Stimulated activated CD8-positive, alpha-beta memory T cell treated with anti-CD3 and anti-CD28 coated beads, Interleukin-7, amount 100 ng/mL, for 1 hour (primary cell): Measurements from ENCODE around the gene ST6GALNAC3.

Experiments
- DNase-seq, 2 donors: peaks; one replicate each; pipeline ENCODE4 v3.0.0-alpha.2; 2020; ENCODE audit warnings: low read depth in 2 of 2

The ST6GALNAC3 gene

DNA sequence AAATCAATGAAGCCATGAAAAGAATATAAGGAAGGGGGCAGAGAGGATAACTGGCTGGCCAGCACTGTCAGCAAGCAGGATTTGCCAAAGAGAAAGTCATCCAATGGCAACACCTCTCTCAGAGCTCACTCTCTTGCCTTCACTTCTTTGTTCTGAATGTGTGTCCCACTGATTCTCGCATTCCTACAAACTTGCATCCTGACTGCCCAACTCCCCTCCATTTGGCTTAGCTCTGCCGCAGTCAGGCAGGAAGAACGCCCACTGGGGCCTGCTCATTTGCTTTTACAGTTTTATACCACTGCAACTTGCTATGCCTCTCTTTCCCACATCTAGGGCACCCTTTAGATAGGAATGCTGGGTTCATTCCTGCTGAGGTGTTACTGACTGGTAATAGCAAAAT lies 428.6 kb downstream of the ST6GALNAC3 start:
- no peak for DNase-seq

DNA sequence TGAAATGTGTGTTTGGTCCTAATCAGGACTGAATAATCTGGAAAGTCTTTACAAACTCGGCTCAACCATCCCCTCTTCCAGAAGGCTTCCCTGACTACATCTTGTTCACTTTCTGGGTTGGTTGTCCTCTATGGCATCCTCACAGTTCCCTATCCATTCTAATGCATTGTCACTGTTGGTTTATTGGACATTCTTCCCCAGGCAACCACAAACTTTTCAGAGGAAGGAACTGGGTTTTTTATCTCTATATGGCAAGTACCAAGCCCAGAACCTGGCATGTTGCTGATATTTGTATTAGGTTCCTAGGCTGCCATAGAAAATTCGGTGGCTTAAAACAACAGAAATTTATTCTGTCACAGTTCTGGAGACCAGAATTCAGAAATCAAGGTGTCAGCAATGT lies 429.2 kb downstream of the ST6GALNAC3 start:
- no peak for DNase-seq

DNA sequence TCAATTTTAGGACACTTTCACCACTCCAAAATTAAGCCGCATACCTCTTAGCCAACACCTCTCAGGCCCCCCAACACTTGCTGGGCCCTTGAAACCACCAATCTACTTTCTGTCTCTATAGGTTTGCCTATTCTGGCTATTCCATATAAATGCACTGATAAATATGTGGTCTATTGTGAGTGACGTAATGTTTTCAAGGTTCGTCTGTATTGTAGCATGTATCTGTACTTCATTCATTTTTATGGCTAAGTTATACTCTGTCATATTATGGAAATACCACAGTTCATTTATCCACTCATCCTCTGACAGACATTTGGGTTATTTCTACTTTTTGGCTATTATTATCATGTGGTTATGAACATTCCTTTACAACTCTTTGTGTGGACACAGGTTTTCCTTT lies 432.8 kb downstream of the ST6GALNAC3 start:
- no peak for DNase-seq

DNA sequence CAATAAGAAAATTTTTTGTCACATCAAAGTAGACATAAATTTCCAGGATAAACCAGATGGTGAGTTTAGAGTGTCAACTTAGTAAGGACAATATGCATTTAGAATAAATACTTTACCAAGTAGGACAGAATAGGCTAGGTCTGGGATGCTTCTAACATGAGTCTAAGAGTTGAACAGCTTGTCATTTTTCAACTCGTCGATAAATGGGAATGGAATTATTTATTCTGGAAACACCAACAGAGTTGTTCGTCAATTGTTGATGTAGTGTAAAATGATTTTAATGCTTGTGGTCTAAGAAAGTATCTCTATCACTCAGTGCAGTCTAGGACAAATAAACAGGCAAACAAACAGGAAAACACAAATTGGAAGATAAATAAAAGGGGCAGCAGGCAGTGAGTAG lies 434.3 kb downstream of the ST6GALNAC3 start:
- no peak for DNase-seq

DNA sequence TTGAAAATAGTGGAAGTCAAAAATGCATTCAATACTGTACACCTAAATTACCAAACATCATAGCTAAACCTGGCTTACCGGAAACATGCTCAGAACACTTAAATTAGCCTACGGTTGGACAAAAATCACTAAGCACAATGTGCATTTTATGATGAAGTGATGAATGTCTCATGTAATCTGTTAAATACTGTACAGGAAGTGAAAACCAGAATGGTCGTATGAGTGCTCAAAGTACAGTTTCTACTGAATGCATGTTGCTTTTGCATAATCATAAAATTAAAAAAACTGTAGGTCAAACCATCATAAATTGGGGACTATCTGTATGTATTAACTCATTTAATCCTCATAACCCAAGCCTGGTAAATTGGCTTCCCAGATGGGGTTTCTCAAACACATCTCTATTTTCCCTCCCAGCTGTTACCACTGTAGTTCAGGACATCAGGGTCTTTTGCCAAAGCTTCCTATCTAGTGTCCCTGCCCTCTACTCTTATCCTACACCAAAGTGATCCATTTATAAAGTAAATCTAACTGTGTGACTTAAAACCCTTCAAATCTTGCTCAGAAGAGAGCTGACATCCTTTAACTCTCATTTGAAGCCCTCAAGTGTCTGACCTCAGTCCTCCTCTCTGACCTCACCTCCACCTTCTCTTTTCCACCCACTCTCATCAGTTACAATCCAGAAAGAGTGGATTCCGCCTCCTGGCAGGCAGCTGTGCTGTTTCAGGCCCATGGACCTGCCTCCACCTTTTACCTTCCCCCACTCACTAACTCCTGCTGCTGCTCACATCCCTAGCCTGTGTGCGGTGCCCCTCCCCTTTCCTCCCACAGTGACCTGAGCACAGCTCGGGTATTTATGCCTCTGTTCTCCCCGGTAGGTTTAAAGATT lies 436.4 kb downstream of the ST6GALNAC3 start:
- no peak for DNase-seq

DNA sequence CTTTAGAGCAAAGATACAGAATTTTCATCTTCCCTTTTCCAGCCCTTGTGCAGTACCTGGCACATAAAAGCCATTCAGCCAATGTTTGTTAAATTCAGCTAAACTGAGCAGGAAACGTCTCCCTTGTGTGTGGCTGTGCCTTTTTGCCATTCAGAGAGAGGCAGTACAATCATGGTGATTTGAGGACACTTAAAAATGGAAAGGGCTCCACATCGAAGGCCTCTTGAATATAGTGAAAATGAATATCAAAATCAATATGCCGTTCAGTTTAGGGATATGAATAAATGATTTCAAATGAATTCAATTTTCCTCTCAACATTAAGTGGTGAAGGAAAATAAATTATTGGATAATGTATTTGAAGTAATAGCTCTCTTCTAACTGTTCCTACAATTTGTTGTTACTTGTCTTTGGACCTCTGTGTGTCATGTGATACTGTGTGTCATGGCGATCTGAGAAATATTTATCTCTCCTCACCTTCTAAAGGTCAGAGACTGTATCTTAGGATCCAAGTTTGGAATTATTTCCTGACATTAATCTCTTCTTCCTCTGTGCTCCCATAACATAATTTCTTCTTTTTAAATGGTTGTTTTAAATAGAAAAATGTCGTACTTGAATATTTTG lies 437.1 kb downstream of the ST6GALNAC3 start:
- no peak for DNase-seq

DNA sequence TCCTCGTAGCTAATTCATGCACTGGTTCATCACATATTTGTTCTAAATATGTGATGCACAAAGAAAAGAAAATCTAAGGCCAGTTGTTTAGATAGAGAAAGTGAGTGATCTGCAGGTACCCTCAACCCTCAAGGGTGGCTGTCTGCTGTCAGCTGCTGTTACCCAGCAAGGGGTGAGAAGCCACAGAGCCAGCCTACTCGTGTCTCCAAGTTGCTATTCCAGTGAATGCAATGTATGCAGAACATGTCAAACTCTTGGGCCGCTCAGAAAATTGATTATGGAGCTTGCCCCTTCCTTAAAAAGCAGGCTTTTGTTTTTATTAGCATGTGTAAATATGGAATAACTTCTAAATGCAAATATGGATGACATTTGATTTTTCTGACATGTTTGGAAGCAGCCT lies 456.4 kb downstream of the ST6GALNAC3 start:
- DNase-seq: no peak

DNA sequence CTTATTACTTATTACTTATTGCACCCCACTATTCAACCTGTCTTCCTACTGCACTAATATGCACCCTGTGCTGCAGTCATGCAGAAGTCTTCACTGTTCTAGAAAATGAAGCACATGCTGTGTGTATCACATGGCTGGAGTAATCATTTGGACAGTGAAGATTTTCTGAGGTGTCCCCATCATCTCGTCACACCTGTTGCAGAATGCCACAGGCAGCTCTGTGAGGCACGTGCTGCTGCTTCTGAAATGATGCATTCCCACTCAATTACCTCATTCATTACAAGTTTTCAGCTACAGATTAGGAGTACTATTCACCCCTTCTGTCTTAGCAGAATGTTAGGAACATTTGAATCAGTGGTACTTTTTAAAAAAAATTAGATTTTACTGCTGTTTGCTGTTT lies 467.1 kb downstream of the ST6GALNAC3 start:
- DNase-seq: no peak

DNA sequence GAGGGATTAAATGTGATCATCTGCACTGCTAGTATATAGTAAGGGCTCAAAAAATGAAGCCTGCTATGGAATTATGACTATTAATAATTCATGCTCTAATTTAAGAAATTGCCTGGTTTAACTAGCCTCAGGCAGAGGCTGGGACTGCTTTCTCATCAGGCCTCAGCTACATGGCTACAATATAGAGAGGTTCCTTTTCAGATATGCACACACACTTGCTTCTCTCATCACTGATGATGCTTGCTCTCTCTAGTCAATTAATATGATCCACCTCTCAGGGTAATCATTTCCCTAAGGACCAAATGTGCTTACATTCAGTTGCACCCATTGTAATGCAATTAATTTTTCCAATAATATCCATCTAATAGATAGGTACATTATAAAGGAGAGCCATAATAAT lies 467.8 kb downstream of the ST6GALNAC3 start:
- no peak for DNase-seq

DNA sequence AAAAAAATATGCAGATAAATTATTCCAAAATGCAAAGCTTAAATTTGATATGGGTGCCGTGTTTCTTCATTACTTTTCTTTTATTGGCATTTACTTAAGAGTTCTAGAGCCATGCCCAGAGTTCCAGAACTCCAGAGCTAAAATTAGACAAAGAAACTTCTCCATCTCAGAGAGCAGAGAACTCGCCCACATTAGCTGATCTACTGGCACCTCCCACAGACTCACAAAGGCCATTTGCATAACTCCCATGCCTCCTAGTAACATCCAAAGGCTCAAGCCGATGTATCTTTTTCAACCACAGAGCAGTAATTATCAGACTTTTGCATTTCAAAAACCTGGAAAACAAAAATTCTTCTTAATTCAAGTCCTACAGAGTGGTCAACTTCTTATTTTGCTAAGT lies 468.9 kb downstream of the ST6GALNAC3 start:
- no peak for DNase-seq

DNA sequence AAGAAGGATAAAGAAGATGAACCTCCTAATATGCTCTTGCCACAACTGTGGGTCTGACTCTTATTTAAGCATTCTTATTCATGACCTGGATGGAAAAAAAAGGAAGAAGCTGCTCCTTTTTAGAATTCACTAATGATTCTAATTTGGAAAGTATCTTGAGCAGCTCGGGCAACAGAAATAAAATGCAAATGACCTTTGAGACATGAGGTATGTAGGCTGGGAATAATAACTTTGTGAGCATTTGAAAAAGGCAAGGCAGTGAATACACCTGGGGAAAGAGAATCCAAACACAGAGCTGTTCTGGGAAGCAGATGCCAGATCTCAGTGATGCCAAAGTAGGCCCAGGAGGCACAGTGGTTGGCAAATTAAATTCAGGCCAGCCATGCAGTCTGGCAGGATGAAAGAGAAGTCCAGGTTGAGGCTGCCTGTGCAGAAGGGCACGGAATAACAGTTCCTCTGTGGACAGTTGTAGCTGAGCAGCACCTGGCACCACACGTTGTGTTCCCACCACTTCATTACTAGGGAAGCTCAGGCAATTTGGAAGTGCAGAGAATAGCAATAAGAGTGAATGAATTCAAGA lies 471.9 kb downstream of the ST6GALNAC3 start:
- no peak for DNase-seq

DNA sequence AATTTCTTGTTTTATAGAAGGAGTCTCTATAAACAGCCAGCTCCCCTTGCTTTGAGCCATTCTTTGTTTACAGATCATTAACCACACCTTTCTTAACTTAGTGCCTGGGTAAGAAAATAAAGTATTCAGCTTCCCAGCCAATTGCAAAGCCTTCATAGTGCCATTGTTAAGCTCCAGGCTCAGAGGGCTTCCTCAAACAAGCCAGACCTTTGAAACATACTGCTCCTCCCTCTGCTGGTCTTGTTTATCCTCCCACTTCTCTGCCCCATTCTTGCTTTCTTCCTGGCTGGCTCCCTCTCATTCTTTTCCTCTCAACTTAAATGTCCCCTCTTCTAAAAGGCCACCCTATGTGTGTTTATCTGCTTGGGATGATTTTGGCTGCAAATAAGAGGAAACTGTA lies 473.4 kb downstream of the ST6GALNAC3 start:
- no peak for DNase-seq

DNA sequence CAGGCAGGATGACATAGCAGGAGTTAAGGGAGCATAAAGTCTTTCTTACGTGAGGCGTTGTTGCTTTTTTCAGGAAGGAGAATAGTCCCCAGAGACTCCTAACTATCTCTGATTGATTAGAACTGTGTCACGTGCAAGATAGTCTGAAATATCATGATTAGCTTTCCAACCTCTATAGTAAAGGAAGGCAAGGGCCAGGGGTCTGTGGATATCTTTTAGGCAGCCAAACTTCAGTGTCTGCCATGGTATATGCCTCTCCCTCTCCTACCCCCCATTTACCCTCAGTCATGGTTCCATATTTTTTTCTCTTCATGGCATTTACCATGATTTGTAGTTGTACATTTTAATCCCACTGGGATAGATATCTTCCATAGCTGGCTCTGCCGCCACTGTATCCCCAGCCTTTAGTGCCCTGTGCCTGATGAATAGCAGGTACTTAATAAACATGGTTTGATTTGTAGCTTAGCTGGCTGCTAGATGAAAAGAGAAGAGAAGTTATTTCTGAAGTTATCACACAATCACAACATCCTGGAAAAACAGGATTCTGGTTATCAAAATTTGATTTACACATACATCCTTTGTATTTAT lies 474.1 kb downstream of the ST6GALNAC3 start:
- DNase-seq: no peak

DNA sequence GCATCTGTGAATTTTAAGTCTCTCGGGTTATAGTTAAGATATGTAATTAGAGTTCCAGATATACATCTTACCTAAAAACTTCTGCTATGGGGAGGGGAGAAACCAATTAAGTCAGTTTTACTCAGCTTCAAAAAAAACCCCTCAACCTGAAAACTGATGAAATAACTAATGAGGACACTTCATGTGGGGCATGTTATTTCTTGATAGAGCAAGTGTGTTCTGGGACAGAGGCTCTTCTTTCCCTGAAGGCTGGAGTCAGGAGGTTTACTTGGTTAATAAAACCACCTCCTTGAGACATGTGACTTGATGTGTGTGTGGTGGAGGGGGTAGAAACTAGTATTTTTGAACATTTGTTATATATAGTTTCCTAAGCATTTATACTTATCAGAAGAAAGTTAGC lies 479.7 kb downstream of the ST6GALNAC3 start:
- DNase-seq: no peak

DNA sequence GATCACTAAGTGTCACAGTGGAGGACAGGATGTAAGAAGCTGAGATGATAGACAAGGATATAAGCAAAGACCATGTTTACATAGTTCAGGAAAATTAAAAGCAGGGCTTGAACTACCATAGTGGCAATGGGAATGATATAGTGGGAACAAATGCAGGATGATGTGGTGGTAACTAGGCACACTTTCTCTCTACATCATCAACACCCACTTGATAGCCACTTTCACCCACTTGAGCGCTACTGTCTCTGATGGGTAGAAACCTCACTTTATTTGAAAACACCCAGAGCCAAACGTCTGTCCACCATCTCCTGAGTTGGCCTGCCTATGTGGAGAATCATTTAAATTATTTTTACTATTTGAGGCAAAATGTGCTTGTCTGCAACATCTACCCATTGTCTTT lies 487.7 kb downstream of the ST6GALNAC3 start:
- DNase-seq: no peak

DNA sequence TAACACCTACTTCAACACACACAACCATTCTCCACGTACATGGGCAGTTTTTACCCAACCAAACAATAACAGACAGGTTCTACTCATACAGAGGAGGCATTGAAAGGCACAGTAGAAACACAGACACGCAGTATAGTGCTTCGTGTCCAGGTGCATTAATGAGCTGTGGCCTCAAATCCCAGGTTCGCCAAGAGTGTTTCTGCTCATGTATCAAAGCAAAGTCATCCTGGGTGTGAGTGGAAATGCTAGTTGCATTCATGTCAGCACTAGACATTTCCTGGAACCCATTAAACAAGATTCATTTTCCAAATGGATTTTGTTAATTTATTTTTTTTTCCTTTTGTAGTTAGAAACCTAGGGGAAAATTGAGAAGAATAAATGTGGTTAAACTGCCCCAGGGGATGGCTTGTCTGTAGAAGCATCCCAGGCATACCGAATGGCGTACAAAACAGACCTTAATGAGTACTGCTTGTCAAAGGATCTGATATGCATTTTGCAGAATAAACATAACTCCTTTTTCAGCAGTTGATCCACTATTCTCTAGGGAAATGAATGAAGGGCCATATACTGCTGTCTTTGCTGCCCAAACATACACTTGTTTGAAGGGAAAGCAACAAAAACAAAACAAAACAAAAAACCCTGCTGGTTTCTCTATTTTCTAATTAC lies 494.2 kb downstream of the ST6GALNAC3 start:
- no peak for DNase-seq

DNA sequence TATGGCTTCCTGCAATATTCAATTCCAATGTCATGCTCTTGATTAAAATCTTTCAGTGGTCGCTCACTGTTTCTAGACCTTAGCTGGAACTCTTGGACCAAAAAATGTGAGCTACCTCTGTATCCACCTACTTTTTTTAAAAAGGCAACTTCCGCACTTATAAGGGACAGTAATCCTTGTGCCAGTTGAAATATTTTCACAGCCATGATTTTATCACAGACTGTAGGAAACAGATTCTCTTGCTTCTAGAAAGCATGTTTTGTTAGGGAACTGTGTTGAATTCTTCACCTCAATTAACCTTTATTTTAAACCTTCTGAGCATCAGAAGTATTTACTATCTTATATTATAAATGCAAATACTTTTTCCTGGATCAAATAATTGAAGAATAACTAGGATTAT lies 496.7 kb downstream of the ST6GALNAC3 start:
- no peak for DNase-seq

DNA sequence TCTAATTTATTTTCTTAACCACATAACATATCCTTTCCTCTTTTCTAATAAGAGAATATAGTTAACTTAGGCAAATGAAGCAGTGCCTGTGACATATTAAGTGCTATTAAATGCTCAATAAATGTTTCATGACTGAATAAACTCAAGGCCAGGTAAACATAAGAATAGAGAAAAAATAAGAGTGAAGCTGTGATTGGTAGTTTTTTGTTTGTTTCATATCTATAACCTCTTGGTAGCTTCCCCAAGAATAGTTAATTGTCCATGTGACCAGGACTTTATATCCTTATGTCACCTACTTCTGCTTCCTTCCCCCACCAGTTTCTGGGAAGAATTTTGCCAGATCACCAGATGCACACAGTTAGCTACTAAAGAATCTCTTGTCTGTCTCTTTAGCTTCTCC lies 497.7 kb downstream of the ST6GALNAC3 start:
- DNase-seq: no peak

DNA sequence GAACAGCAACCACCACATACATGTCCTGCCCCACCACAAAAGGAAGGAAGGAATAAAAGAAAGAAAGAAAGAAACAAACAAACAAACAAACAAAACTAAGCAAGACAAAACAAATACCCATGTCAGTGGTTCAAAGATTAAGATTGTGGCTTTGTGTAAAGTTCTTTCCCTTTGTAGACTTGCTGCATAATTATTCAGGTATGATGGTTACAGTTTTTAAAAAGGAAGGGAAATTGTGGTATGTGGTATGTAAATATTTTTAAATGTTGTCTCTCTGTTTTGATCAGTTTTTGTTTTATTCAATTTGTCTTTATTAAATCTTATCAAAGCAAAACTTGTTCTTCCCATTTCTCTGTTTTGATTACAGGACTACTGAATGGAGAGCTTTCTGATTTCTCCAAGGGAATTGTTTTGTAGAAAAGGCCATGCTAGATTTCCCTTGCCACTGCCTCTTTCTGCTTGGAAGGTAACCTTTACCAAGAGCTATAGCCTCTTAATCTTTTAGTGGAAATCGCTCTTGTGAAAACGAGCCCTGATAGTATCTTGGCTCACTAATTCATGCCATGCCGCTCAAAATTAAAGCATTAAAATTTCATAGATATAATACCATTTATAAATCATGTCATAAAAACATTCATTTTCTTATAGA lies 502.5 kb downstream of the ST6GALNAC3 start:
- no peak for DNase-seq

DNA sequence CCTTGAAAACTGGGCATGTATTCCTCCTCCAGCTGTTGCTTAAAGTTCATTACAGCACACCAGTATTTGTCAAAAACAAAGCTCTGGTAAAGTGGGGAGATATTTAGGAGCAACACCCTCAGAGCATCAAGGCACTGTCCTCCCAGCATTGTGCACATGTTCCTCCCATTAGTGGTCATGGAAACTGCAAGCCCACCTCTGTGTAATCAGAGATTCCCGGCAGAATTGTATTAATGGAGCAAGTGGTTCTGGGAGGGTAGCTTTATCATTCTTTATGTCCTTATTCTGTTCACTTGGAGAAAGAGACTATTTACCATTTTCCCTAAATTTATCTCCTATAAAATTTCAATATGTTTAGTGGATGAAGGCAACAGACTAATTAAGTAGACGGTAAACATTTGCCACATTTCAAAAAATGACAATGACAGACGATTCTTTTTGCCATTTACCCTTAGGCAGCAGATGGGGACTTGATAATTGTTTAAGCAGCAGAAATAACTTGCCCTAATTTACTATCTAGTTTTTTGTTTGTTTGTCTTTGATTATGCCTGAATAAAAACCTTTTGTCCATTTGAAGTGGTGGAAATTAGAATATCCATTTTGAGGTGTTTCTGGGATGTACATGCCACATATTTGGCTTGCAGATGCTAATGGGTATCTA lies 503.1 kb downstream of the ST6GALNAC3 start:
- DNase-seq: no peak

DNA sequence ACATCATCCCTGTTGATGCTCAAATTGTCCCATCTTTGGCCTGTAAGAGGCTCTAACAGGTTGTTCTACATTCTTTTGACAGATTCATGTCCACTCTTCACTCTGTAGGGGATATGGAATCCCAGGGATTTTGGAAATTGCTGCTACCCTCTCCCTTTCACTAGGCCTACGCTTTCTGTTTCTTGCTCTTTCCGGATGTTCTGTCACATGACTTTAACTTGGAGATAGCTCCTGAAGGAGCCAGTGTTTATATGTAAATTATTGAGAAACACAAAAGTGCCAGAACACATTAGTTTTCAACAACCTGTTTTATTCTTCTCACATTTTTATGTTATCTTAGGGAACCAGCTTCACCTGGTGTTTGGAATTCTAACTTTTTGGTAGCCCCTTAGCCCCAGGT lies 505.7 kb downstream of the ST6GALNAC3 start:
- DNase-seq: no peak
